Sigmoid colon (tissue), 7 donors: ENCODE data around the gene LRRC8A. TPM values are rescaled to one million over a fixed set of nuclear protein-coding genes. Genes with fewer than 3 reads are reported as not detected.

Experiments
- DNase-seq: peaks from one replicate; pipeline ENCODE4 v3.0.0-alpha.2; 2019
- H3K27ac ChIP-seq, 4 donors: fragments of 200-600 bp; sonication (generic); one replicate each; pipeline ENCODE4 v1.5.1; 2016 to 2019; ENCODE audit warnings: mild to moderate bottlenecking in 1 of 4
- H3K27me3 ChIP-seq, 3 donors: fragments of 200-600 bp; sonication (generic); one replicate each; pipeline ENCODE4 v1.5.1; 2019; ENCODE audit warnings: mild to moderate bottlenecking in 1 of 3
- H3K36me3 ChIP-seq, 4 donors: fragments of 200-600 bp; sonication (generic); one replicate each; pipeline ENCODE4 v1.5.1; 2016 to 2019
- H3K4me1 ChIP-seq, 4 donors: fragments of 200-600 bp; sonication (generic); one replicate each; pipeline ENCODE4 v1.5.1; 2017 to 2019
- H3K4me3 ChIP-seq, 4 donors: fragments of 200-600 bp; sonication (generic); one replicate each; pipeline ENCODE4 v1.5.1; 2017 to 2019; ENCODE audit warnings: mild to moderate bottlenecking in 2 of 4, moderate library complexity in 1 of 4
- H3K9me3 ChIP-seq, 4 donors: fragments of 200-600 bp in 3 of 4; sonication (generic) in 3 of 4; one replicate each; pipeline versions ENCODE4 v1.5.1 to v1.6.1; 2013 to 2019
- EP300 ChIP-seq, 4 donors: sonication (generic); formaldehyde crosslinking; IDR thresholded peaks; one replicate each; pipeline ENCODE4 v1.6.1; 2017; ENCODE audit warnings: antibody characterized with exemption in 4 of 4
- POLR2A ChIP-seq, 2 donors: fragments of 450-650 bp; IDR thresholded peaks; one replicate each; pipeline ENCODE4 v1.6.1; 2016; ENCODE audit warnings: antibody characterized with exemption in 2 of 2, mild to moderate bottlenecking in 2 of 2, moderate library complexity in 2 of 2
- POLR2AphosphoS5 ChIP-seq, 4 donors: sonication (generic); formaldehyde crosslinking; IDR thresholded peaks; one replicate each; pipeline ENCODE4 v1.6.1; 2017; ENCODE audit warnings: antibody characterized with exemption in 4 of 4
- WGBS, 2 donors: extraction: QIAGEN DNeasy Blood & Tissue Kit; methylation state at CpG; one replicate each; pipeline ENCODE4 v1.1.7; 2013; 5-methylcytosine and 5-hydroxymethylcytosine counted together
- intact Hi-C: fragments of 100-400 bp; cut with DNase I; formaldehyde crosslinking; loops from one replicate; pipeline ENCODE4 v1.15.1; 2023
- polyA plus RNA-seq, 3 donors: library from polyadenylated mRNA; stranded (reverse); fragments of 200-250 nt; gene quantifications; one replicate each; pipeline ENCODE4 v1.2.3, GENCODE V29; 2013
- total RNA-seq, 4 donors: library from RNA; depleted of rRNA; stranded (reverse); fragments of >200 nt; gene quantifications; one replicate each; pipeline ENCODE4 v1.1.0, GENCODE V29; 2016
- TF ChIP-seq, protein P1 (sequence below), 4 experiments: fragments of 450-650 bp in 3 of 4; fragments of 200-600 bp in 1 of 4; IDR thresholded peaks; one replicate each; pipeline ENCODE4 v1.5.1; 2016 to 2019; ENCODE audit warnings: antibody characterized with exemption in 4 of 4, mild to moderate bottlenecking in 3 of 4, moderate library complexity in 2 of 4
- donor health status: healthy with polysubstance abuse.
- donor health status: Bipolar disorder and iron deficiency.
- donor health status: healthy.

LRRC8A gene
- total and polyA plus RNA-seq, 7 donors = 4.8 to 59.5 (median 26.0) TPM

DNA sequence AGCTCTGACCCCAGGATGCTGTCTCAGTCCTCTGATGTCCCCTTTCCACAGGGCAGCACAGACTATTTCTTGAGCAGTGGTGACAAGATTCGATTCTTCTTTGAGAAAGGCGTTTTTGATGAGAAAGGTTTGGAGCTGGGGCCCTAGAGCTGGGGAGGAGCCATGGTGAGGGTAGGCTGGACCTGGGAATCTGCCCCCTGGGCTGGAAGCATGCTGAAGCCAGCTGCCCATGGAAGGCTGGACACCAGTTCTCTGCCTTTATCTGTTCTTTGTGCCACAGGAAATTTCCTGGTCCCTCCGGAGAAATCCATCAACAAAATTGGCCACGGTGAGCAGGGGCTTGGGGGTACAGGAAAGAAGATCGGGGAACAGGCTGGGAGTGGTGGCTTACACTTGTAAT lies 51.8 kb downstream of the LRRC8A start:
- no peak for TF ChIP-seq EP300 (IDR thresholded peaks at IDR 0.05)
- TF ChIP-seq POLR2AphosphoS5 (IDR thresholded peaks at IDR 0.05) = no peak
- TF ChIP-seq, protein P1, sequence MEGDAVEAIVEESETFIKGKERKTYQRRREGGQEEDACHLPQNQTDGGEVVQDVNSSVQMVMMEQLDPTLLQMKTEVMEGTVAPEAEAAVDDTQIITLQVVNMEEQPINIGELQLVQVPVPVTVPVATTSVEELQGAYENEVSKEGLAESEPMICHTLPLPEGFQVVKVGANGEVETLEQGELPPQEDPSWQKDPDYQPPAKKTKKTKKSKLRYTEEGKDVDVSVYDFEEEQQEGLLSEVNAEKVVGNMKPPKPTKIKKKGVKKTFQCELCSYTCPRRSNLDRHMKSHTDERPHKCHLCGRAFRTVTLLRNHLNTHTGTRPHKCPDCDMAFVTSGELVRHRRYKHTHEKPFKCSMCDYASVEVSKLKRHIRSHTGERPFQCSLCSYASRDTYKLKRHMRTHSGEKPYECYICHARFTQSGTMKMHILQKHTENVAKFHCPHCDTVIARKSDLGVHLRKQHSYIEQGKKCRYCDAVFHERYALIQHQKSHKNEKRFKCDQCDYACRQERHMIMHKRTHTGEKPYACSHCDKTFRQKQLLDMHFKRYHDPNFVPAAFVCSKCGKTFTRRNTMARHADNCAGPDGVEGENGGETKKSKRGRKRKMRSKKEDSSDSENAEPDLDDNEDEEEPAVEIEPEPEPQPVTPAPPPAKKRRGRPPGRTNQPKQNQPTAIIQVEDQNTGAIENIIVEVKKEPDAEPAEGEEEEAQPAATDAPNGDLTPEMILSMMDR (IDR thresholded peaks at IDR 0.05) = no peak
- no peak for TF ChIP-seq POLR2A (IDR thresholded peaks at IDR 0.05)
- Histone ChIP-seq H3K9me3 (no peaks in the 10 kb centered on the region), H3K4me3 (no peak overlapping the region), H3K4me1 (no peaks in the 10 kb centered on the region), H3K27me3 (no peaks in the 10 kb centered on the region), H3K27ac (no peak overlapping the region), H3K36me3 (peaks cover 0 to 16% (median 0%) of the 10 kb centered on the region in 4 donors)
- WGBS, 2 donors = 89 to 93% methylated on average over 5 of the region's 5 CpGs
- peak; percentile 26 for DNase-seq
- intact Hi-C loops = no loop called here

DNA sequence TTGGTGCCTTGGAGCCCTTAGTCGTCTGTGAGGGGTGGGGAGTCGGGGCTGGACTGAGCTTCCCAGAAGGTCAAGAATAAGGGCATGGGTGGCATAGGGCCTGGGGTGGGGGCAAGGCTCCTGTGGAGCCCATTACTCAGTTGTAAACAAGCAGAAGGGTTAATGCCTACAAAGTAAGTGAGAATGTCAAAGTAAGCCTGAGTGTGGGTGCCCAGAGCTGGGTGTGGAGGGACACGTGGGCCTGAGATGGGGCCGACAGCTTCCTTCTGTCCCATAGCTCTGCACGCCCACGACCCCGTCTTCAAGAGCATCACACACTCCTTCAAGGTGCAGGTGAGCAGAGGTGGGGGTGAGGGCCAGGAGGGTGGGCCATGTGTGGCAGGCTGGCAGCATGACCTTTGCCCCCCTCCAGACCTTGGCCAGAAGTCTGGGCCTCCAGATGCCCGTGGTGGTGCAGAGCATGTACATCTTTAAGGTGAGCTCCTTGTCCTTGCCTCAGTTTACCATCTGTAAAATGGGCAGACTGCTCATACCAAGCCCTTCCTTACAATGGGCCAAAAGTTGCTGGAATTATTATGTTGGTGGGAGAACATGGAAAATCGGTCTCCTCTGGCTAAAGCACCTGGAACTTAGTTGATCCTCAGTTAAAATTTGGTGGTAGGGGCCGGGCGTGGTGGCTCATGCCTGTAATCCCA lies 54.4 kb downstream of the LRRC8A start:
- Histone ChIP-seq H3K4me3 (no peak overlapping the region), H3K27me3 (no peaks in the 10 kb centered on the region), H3K36me3 (peaks cover 0 to 16% (median 0%) of the 10 kb centered on the region in 4 donors), H3K27ac (no peak overlapping the region), H3K9me3 (no peaks in the 10 kb centered on the region), H3K4me1 (peaks cover 0 to 11% (median 0%) of the 10 kb centered on the region in 4 donors)
- WGBS, 2 donors = 81 to 88% methylated on average over 11 of the region's 11 CpGs
- intact Hi-C loops = no loop called here
- DNase-seq = peak; percentile 52
- TF ChIP-seq POLR2AphosphoS5 (IDR thresholded peaks at IDR 0.05) = no peak
- TF ChIP-seq EP300 (IDR thresholded peaks at IDR 0.05) = no peak
- TF ChIP-seq, protein P1 (IDR thresholded peaks at IDR 0.05) = no peak
- TF ChIP-seq POLR2A (IDR thresholded peaks at IDR 0.05) = no peak

DNA sequence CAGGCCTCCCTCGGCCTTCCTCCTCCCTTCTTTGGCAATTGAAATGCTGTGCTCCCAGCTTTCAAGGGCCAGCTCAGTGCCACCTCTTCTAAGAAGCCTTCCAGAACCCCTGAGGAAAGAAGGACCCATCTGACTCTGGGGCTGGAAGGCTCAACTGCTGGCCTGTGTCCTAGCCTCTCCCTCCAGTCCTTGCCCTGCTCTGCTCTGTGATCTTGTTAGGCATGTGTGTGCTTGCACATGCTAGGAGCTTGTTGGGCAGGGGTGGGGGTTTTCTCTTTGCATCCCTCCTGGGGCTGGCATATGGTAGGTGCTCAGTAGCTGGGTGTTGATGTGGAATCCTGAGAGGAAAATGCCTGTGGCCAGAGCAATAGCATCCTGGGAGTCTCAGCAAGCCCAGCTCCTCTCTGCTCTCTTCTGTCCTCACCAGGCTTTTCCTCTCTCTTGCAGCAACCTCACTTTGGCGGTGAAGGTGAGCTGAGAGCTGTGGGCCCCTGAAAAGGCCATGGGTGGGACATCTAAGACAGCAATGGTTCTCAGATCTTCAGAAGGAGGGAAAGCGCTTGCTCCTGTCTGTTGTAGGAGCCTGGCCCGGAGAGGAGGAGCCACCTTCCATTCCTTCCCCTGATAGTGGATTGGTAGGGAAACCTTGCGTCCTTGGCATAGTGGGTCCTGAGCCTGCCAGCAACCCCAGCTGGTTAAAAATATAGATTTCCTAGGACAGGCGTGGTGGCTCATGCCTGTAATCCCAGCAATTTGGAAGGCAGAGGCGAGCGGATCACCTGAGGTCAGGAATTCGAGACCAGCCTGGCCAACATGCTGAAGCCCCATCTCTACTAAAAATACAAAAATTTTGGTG lies 55.6 kb downstream of the LRRC8A start:
- intact Hi-C loops = no loop called here
- Histone ChIP-seq H3K27ac (no peak overlapping the region), H3K27me3 (no peaks in the 10 kb centered on the region), H3K36me3 (peaks cover 0 to 25% (median 2%) of the 10 kb centered on the region in 4 donors), H3K4me1 (peaks cover 0 to 11% (median 0%) of the 10 kb centered on the region in 4 donors), H3K9me3 (no peaks in the 10 kb centered on the region), H3K4me3 (no peak overlapping the region)
- peak; percentile 18 for DNase-seq
- TF ChIP-seq POLR2A (IDR thresholded peaks at IDR 0.05) (no peak), POLR2AphosphoS5 (IDR thresholded peaks at IDR 0.05) (no peak), EP300 (IDR thresholded peaks at IDR 0.05) (no peak)
- TF ChIP-seq, protein P1 (IDR thresholded peaks at IDR 0.05) = no peak
- WGBS, 2 donors = 95 to 96% methylated on average over 9 of the region's 9 CpGs

DNA sequence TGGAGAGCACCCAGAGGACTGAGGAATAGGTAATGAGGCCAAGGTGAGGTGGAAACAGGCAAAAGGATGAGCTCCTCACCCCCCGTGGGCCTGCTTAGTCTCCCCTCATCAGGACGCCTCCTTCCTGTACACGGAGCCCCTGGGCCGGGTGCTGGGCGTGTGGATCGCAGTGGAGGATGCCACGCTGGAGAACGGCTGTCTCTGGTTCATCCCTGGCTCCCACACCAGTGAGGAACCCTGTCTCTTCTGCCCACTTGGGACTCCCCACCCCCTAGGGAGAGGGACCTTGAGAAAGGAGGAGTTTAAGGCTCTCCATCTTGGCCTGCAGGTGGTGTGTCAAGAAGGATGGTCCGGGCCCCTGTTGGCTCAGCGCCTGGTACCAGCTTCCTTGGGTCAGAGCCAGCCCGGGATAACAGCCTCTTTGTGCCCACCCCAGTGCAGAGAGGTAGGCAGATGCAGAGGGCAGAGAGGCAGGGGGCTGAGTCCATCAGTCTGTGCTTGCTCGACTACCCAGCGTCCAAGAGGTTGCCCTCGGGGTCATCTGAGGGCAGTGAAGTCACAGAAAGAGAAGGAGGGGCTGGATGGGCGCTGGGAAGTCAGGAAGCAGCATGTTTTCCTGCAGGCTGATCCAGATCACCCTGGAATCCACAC lies 58.5 kb downstream of the LRRC8A start:
- peak; percentile 56 for DNase-seq
- Histone ChIP-seq H3K36me3 (peaks cover 0 to 34% (median 4%) of the 10 kb centered on the region in 4 donors), H3K4me3 (no peak overlapping the region), H3K4me1 (peaks cover 0 to 11% (median 0%) of the 10 kb centered on the region in 4 donors), H3K27ac (peak overlapping the region in 3 of 4 donors; percentile 23 to 30 (median 28)), H3K9me3 (no peaks in the 10 kb centered on the region), H3K27me3 (no peaks in the 10 kb centered on the region)
- WGBS, 2 donors = 79 to 83% methylated on average over 15 of the region's 15 CpGs
- intact Hi-C loops = no loop called here
- TF ChIP-seq POLR2A (IDR thresholded peaks at IDR 0.05) (no peak), EP300 (IDR thresholded peaks at IDR 0.05) (no peak)
- TF ChIP-seq, protein P1 (IDR thresholded peaks at IDR 0.05) = no peak
